ENCODE data around the gene FARSA.
"Not testable (repeated sequence)": the region's sequence is repeated elsewhere in the genome, so short reads cannot be mapped to it uniquely, and the experiment has no call there.

FARSA gene

DNA sequence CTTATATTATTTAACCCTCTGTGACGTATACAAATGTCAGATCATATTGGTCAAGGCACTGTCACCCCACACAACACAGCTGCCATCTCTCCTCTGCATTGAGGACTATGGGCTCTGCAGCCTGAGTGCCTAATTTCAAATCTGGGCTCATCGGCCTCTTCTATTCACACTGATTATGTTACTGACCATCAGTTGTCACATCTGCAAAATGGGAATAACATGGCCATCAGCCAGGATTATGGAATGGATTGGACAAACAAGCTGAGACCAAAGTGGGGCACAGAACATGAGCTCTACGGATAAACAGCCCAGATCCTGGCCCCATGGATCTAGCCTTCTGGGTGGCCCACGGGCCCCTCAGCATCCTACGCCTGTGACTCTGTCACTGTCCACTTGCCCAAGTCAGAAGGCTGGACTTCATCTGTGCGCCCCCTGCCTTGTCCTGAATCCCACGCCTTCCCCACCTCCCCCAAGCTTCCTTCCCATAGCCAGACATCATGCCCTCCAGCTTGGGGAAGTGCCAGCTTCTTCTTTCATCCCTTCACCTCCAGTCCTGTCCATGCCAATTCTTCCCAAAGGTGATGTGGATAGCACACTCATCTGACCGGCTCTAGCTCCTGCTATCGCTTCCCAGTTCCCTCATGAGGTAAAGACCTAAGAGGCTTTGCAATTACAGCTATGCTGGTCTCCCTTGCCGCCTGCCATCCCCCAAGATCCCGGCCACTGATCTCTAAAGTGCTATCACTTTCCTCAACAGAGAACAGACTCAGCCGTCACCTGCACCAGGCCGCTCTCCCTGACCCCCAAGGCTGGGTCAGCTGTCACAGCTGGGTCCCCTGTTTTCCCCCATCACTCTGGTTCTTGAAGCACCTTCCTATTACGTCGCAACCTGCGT, 872 bp downstream of the FARSA start:
- Mint-ChIP-seq H3K36me3 (peaks cover 62% of the 10 kb centered on the region), H3K27ac (peak overlapping the region; percentile 97), H3K9me3 (no peaks in the 10 kb centered on the region), H3K4me3 (peak overlapping the region; percentile 98), H3K4me1 (peaks cover 42% of the 10 kb centered on the region)
- DNase-seq (ENCODE audit: low spot score in 2 of 2), result no peak
- ATAC-seq, result no peak

DNA sequence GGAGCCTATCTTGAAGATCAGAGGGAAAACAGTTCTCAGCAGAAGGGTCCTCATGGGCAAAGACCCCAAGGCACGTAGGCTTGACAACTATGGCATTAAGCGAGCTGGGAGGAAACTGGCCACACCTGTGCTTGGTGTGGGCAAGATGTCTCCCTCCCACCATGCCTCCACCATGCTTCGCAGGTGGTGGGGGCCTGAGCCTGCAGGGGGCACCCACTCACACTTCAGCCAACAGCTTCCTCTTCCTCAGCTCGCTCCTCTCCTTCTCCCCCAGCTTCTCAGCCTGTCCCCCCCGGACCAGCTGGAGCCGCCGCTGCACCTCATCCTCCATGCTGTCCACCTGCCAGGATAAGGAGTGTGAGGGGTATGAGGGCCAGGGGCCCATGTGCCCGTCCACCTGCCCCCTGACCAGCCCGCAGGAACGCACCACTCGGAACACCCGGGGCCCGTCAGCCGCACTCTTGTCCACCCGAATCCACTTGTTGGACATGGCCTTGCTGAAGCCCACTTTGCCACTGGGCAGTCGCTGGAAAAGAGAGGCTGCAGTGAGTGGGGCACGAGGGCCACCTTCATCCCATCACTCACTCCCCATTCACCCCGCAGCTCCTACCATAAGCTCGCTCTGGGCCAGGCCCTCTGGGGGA, 3.4 kb downstream of the FARSA start:
- Mint-ChIP-seq H3K4me1 (peaks cover 35% of the 10 kb centered on the region), H3K9me3 (no peaks in the 10 kb centered on the region), H3K4me3 (no peak overlapping the region), H3K27ac (no peak overlapping the region), H3K36me3 (peaks cover 87% of the 10 kb centered on the region)
- ATAC-seq (no peak), DNase-seq (ENCODE audit: low spot score in 2 of 2) (no peak)

DNA sequence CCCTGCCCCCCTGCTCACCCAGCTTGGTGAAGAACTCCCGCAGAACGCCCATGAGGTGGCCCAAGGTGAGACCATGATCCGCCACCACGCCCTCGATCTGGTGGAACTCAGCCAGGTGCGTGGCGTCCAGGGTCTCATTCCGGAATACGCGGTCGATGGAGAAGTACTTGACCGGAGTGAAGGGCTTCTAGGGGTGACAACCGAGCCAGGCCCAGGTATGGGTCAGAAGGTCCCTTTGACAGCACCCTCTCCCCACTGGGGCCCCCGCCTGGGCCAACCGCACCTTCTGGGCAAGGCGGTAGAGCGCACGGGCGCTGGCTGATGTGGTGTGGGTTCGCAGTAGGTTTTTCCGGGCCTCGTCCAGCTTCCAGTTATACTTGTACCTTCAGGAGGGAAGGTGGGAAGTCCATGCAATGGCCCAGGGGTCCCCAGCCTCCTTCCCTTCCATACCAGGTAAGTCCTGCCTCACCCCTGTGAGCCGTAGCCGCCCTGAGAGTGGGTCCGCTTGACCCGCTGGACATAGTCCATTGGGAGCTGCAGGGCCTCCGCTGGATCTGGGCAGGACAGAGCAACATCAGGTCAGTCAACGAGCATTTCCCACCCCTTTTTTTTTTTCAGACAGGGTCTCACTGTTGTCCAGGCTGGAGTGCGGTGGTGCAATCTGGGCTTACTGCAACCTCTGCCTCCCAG, 8.7 kb downstream of the FARSA start:
- Mint-ChIP-seq H3K4me3 (no peak overlapping the region), H3K36me3 (peaks cover 99% of the 10 kb centered on the region)
- ATAC-seq, result no peak

DNA sequence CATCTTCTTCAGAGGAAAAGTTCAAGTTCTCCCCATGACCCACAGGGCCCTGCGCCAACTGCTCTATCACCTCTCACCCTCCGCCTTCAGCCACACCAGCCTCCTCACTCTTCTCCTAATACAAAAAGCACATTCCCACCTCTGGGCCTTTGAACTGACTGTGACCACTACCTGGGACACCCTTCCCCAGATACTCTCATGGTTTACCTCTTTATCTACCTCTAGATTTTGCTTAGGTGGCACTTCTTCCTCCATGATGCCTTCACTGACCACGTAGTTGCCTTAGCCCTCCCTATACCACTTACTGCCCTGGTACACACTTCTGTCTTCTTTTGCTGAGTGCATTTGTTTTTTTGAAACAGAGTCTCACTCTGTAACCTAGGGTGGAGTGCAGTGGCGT, 10.6 kb downstream of the FARSA start:
- no peak overlapping the region for H3K27ac Mint-ChIP-seq
- no peaks in the 10 kb centered on the region for H3K9me3 Mint-ChIP-seq
- H3K36me3 Mint-ChIP-seq, result peaks cover 99% of the 10 kb centered on the region
- ATAC-seq, result no peak
- H3K4me3 Mint-ChIP-seq, result no peak overlapping the region
- H3K4me1 Mint-ChIP-seq, result peaks cover 8% of the 10 kb centered on the region
- no peak for DNase-seq (ENCODE audit: low spot score in 2 of 2)

More for the DNA sequence above, 8.7 kb downstream of the FARSA start:
- Mint-ChIP-seq H3K27ac (no peak overlapping the region), H3K4me1 (peaks cover 3% of the 10 kb centered on the region), H3K9me3 (no peaks in the 10 kb centered on the region)
- no peak for DNase-seq (ENCODE audit: low spot score in 2 of 2)

DNA sequence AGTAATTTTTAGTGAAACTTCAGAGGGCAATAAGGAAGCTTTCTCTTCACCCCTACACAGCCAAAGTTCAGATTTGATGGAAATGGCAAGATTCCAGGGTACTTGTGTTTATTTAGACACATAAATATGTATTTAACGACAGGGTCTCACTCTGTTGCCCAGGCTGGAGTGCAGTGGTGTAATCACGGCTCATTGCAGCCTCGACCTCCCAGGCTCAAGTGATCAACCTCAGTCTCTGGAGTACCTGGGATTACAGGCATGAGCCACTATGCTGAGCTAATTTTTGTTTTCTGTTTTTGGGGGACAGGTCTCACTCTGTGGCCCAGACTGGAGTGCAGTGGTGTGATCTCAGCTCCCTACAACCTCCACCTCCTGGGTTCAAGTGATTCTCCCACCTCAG, 12.5 kb downstream of the FARSA start:
- H3K9me3 Mint-ChIP-seq, result no peaks in the 10 kb centered on the region
- no peak for ATAC-seq
- no peak overlapping the region for H3K27ac Mint-ChIP-seq
- H3K36me3 Mint-ChIP-seq, result peaks cover 84% of the 10 kb centered on the region
- peaks cover 8% of the 10 kb centered on the region for H3K4me1 Mint-ChIP-seq
- H3K4me3 Mint-ChIP-seq, result no peak overlapping the region
- DNase-seq (ENCODE audit: low spot score in 2 of 2), result no peak

DNA sequence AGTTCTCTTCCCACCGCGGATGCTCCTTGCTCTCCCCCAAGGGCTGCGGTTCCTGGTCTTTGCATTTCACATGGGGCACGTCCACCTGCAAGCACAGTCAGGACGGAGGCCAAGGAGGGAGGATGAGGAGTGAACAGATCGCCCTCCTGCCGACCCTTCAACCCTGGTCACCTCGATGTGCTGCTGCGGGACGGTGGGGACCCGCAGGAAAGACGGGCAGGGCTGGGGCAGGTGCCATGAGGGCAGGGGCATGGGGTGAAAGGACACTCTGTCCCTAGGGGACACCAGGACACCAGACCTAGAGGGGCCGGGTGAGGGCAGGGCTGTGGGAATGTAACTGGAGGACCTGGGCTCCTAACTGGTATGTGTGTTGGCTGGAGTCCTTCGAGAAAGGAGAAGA, 15.3 kb downstream of the FARSA start:
- ATAC-seq, result no peak

DNA sequence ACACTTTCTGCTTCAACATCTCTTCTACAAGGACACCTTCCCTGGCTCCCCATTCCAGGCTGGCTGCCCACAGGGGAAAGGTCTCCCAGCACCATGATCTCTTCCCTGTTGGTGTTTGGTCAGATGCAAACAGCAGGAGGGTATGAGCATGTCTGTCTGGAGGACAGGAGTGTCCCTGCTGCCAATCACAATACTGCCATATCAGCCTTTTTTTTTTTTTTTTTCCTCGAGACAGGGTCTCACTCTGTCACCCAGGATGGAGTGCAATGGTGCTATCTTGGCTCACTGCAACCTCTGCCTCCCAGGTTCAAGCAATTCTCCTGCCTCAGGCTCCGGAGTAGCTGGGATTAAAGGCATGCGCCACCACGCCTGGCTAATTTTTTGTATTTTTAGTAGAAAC, 17.7 kb downstream of the FARSA start:
- peaks cover 15% of the 10 kb centered on the region for H3K4me1 Mint-ChIP-seq

More for the DNA sequence above, 15.3 kb downstream of the FARSA start:
- no peaks in the 10 kb centered on the region for H3K9me3 Mint-ChIP-seq
- H3K4me1 Mint-ChIP-seq, result peaks cover 15% of the 10 kb centered on the region
- H3K36me3 Mint-ChIP-seq, result peaks cover 56% of the 10 kb centered on the region
- H3K27ac Mint-ChIP-seq, result peak overlapping the region; percentile 96
- peak overlapping the region; percentile 68 for H3K4me3 Mint-ChIP-seq
- DNase-seq (ENCODE audit: low spot score in 2 of 2), result no peak

DNA sequence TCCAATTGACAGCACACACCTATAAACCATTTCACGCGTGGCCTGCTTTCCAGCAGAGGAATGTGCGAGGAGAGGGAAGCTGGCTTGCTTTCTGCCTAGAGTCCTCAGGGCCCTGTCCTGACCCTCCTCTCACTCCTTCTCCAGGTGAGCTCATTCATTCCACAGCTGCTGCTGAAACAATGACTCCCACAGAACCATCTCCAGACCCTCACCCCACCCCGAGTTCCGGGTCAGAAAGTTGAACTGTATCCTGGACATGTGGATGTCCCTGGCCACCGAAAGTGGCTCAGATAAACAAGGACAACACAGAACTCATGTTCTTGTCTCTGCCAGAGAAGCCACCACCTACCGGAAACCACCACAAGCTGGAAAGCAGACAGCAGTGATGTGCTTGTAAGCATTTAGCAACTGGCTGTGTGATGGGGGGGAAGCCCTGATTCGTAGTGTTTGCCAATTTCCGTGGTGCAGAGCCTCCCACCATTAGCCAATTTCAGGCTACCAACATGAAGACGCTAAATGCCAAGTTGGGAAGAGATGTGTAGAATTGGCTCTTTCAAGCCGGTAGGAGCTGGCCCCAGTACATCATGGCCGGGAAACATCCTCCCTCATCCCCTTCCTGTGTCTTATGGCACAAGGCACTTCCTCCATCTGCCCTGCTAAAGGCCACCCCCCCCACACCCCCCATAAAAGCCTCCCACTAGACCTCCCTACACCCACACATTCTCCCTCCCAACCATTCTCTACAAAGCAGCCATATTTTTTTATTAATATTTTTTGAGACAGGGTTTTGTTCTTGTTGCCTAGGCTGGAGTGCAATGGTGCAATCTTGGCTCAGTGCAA, 19.4 kb downstream of the FARSA start:
- DNase-seq (ENCODE audit: low spot score in 2 of 2) (peak in 1 of 2 donors; percentile 59), ATAC-seq (peak; percentile 68)
- Mint-ChIP-seq H3K4me1 (peaks cover 11% of the 10 kb centered on the region), H3K27ac (peak overlapping the region; percentile 82), H3K36me3 (peaks cover 15% of the 10 kb centered on the region), H3K9me3 (no peaks in the 10 kb centered on the region), H3K4me3 (no peak overlapping the region)

More for the DNA sequence above, 17.7 kb downstream of the FARSA start:
- H3K4me3 Mint-ChIP-seq; DNase-seq (ENCODE audit: low spot score in 2 of 2); H3K9me3 Mint-ChIP-seq; H3K27ac Mint-ChIP-seq; ATAC-seq: not testable (repeated sequence)
- H3K36me3 Mint-ChIP-seq, result peaks cover 32% of the 10 kb centered on the region

DNA sequence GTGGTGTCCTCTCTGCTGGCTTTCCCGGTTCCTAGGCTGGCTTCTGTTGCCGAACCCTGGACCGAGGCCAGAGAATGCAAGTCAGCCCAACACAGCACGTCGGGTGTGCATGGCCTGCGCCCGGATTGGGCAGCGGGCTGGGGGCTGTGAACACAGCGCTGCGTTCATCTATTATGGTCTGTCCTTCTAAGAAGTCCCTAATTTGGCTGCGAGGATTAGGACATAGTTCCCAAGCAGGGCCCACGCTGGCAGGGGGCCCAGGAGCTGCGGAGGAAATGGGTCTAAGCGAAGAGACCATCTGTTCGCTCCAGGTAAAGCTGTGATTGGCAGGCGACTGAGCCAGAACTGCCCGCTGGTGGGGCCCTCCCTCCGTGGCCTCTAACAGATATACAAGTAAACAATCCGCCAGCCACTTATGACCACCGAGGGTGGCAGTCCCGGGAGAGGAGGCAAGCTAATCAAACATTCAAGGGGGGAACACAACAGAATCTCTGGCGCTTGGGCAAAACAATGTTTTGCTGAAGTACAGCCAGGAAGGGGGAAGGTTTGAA, 20.4 kb downstream of the FARSA start:
- H3K27ac Mint-ChIP-seq, result peak overlapping the region; percentile 82
- DNase-seq (ENCODE audit: low spot score in 2 of 2) (no peak), ATAC-seq (no peak)
- H3K36me3 Mint-ChIP-seq, result peaks cover 5% of the 10 kb centered on the region
- no peaks in the 10 kb centered on the region for H3K9me3 Mint-ChIP-seq
- H3K4me3 Mint-ChIP-seq, result no peak overlapping the region
- H3K4me1 Mint-ChIP-seq, result peaks cover 14% of the 10 kb centered on the region

DNA sequence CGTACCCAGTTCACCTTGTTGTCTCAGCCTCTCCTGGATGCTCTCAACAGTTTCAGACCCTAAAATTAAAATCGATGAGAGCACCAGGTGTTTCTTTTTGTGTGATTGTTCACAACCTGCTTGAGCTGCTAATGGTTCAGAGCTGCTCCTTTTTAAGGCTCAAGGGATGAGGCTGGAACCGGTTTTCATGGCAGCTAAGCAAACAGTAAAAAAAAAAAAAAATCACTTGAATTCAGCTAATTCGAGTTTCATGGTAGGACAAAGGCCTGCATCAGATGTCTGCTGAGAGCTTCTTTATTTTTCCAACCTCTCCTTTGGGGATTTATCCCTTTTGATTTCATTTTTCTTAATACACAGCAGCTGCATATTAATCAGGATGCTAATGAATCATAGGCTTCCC, 20.9 kb downstream of the FARSA start:
- H3K9me3 Mint-ChIP-seq, result no peaks in the 10 kb centered on the region
- peaks cover 14% of the 10 kb centered on the region for H3K4me1 Mint-ChIP-seq
- no peak overlapping the region for H3K4me3 Mint-ChIP-seq
- DNase-seq (ENCODE audit: low spot score in 2 of 2) (no peak), ATAC-seq (no peak)
- H3K36me3 Mint-ChIP-seq, result peaks cover under 1% of the 10 kb centered on the region
- H3K27ac Mint-ChIP-seq, result peak overlapping the region; percentile 24

DNA sequence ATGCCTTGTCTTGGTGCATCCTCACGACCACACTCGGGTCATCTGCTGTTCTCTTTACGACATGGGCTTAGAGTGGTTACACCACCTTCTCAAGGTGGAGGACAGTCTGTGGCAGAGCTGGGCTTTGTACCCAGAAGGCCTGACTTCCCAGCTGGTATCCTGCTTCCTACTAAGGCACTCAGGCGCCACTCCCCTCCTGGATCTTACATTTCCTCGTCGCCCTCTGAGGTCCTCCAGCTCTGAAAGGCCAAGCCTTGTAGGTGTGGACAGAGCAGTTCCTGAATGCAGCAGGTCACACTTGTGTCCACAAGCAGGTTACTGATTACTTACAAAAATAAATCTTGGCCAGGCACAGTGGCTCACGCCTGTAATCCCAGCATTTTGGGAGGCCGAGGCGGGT, 26.3 kb downstream of the FARSA start:
- Mint-ChIP-seq H3K9me3 (no peaks in the 10 kb centered on the region), H3K36me3 (no peaks in the 10 kb centered on the region), H3K4me3 (no peak overlapping the region), H3K4me1 (peaks cover 7% of the 10 kb centered on the region), H3K27ac (no peak overlapping the region)
- ATAC-seq (no peak), DNase-seq (ENCODE audit: low spot score in 2 of 2) (no peak)

DNA sequence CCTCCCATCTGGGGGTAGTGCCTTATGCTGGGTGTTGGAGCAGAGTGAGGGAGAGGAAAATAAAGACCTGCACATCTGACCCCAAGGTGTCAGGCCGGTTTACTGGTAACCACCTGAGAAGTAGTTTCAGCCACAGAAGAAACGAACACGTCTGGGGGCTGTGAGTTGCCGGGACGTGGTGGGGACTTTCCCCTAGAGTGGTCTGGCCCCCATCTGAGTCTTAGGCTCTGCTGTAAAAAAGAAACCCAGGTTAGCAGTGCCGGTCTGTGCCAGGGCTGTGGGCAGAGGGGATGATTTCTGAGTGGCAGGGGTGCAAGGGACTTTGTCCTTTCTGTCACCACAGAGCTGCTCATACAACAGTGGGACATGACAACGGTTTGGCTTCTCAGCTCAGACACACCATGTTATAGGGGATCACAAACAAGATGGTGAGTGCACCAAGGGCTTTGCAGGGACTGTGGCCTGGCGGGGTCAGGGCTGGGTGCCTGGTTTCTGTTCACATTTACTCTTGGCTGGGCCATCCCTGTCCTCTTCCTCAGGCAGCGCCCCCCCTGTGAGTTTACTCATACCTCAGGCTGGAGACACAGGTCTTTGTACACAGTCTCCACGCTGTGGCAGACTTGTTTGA, 33.5 kb downstream of the FARSA start:
- H3K36me3 Mint-ChIP-seq, result peaks cover 47% of the 10 kb centered on the region
- H3K4me1 Mint-ChIP-seq, result peaks cover 9% of the 10 kb centered on the region
- peak overlapping the region; percentile 89 for H3K27ac Mint-ChIP-seq
- DNase-seq (ENCODE audit: low spot score in 2 of 2) (peak in 1 of 2 donors; percentile 87), ATAC-seq (peak; percentile 94)
- H3K9me3 Mint-ChIP-seq, result no peaks in the 10 kb centered on the region
- H3K4me3 Mint-ChIP-seq, result peak overlapping the region; percentile 42

DNA sequence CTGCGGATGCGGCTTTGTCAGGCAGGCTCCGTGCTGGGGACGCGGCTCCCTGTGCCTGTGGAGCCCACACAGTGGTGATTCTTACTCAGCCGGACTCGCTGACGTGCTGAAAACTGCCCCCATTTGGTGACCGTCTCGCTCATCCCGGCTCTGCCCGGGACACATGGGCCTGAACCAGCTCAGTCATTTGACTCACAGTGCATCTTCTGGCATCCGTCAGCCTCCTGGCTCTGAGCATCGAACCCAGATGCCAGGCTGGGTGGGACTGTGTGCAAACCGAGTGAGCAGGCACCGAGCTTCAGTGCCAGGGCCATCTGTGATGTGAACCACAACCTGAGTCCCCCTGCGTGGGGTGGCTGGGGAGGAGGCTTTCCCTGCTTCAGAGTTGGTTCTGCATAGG, 37.1 kb downstream of the FARSA start:
- Mint-ChIP-seq H3K4me1 (peaks cover 16% of the 10 kb centered on the region), H3K4me3 (no peak overlapping the region), H3K36me3 (peaks cover 63% of the 10 kb centered on the region), H3K27ac (no peak overlapping the region), H3K9me3 (no peaks in the 10 kb centered on the region)
- no peak for ATAC-seq
- no peak for DNase-seq (ENCODE audit: low spot score in 2 of 2)

DNA sequence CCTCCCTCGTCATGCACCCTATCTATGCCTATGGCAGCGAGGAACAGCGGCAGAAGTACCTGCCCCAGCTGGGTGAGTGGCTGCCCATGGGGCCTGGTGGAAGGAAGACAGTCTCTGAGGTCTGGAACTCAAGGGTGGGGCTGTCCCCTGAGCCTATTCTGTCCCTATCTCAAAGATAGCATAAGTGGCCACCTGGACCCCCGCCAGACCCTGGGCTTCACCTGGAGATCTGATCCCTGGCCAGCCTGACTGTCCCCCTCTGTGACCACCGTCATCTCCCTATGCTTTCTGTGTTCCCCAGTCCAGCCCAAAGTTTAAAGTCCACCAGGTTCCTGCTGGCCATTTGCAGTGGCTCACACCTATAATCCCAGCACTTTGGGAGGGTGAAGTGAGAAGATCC, 39.9 kb downstream of the FARSA start:
- no peak for ATAC-seq
- H3K36me3 Mint-ChIP-seq, result peaks cover 47% of the 10 kb centered on the region
- no peak for DNase-seq (ENCODE audit: low spot score in 2 of 2)
- peaks cover 20% of the 10 kb centered on the region for H3K4me1 Mint-ChIP-seq
- peak overlapping the region; percentile 99 for H3K4me3 Mint-ChIP-seq
- H3K9me3 Mint-ChIP-seq, result no peaks in the 10 kb centered on the region
- H3K27ac Mint-ChIP-seq, result no peak overlapping the region
